RWPE1 (cell line): ENCODE results near the gene SPOCD1.

ENCODE experiments used
- CTCF ChIA-PET: fragments of 350-600 bp; sonication (Branson Sonifier 250); formaldehyde crosslinking; extraction: SDS; loops from one replicate; lab custom pipeline; 2021; lab: Yijun Ruan, JAX
- POLR2A ChIA-PET: fragments of 400-600 bp; formaldehyde crosslinking; extraction: SDS; loops from one replicate; lab custom pipeline; 2020; ENCODE audit warnings: antibody characterized with exemption; ENCODE audit not compliant: low non-redundant PET; lab: Yijun Ruan, JAX
- DNase-seq: peaks from one replicate; pipeline ENCODE4 v3.0.0; 2012; ENCODE audit warnings: low spot score
- H3K27ac ChIP-seq: fragments of 450-650 bp; 2 replicates; pipeline ENCODE4 v1.5.1; 2017
- TF ChIP-seq, protein P1 (sequence below): fragments of 450-650 bp; conservative IDR thresholded peaks from 2 replicates; pipeline ENCODE4 v1.5.1; 2017; ENCODE audit warnings: low read depth, mild to moderate bottlenecking

Gene SPOCD1

GRCh38 chr1:31798433-31799195 lies 17.2 kb downstream of the SPOCD1 start:
- POLR2A ChIA-PET = no interaction called here
- CTCF ChIA-PET = interaction anchor here (0.7 to 2.0 kb wide), 2 partner anchors 9 to 151 kb away, joined by 3 to 11 read pairs; no protein-coding TSS in a partner anchor
- TF ChIP-seq, protein P1, sequence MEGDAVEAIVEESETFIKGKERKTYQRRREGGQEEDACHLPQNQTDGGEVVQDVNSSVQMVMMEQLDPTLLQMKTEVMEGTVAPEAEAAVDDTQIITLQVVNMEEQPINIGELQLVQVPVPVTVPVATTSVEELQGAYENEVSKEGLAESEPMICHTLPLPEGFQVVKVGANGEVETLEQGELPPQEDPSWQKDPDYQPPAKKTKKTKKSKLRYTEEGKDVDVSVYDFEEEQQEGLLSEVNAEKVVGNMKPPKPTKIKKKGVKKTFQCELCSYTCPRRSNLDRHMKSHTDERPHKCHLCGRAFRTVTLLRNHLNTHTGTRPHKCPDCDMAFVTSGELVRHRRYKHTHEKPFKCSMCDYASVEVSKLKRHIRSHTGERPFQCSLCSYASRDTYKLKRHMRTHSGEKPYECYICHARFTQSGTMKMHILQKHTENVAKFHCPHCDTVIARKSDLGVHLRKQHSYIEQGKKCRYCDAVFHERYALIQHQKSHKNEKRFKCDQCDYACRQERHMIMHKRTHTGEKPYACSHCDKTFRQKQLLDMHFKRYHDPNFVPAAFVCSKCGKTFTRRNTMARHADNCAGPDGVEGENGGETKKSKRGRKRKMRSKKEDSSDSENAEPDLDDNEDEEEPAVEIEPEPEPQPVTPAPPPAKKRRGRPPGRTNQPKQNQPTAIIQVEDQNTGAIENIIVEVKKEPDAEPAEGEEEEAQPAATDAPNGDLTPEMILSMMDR = no peak
- DNase-seq = peak; percentile 94
- H3K27ac ChIP-seq = peak overlapping the region; percentile 85

GRCh38 chr1:31798086-31798432 lies 17.8 kb downstream of the SPOCD1 start:
- H3K27ac ChIP-seq = peak overlapping the region; percentile 85
- POLR2A ChIA-PET = no interaction called here
- TF ChIP-seq, protein P1 = no peak

DNA sequence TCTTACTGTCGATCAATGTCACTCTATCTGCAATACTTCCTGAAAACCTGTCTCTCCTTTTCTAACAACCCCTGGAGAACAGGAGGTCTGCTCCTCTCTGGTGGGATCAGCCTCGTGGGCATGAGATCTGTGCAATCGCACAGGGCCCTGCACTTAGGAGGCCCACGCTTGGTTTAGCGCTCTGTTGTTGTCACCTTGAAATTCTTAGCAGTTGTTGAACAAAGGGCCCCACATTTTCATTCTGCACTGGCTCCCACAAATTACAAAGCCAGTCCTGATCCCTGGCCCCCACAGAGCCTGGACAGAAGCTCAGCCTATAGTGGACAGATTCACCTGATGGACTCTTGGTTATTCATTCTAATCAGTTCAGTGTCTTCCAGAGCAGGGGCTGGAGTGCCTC lies 18.6 kb downstream of the SPOCD1 start:
- no peak for DNase-seq

More at GRCh38 chr1:31798086-31798432, 17.8 kb downstream of the SPOCD1 start:
- DNase-seq = no peak
- CTCF ChIA-PET = interaction anchor here (0.6 to 2.0 kb wide), 2 partner anchors 9 to 11 kb away, joined by 3 to 11 read pairs; no protein-coding TSS in a partner anchor

DNA sequence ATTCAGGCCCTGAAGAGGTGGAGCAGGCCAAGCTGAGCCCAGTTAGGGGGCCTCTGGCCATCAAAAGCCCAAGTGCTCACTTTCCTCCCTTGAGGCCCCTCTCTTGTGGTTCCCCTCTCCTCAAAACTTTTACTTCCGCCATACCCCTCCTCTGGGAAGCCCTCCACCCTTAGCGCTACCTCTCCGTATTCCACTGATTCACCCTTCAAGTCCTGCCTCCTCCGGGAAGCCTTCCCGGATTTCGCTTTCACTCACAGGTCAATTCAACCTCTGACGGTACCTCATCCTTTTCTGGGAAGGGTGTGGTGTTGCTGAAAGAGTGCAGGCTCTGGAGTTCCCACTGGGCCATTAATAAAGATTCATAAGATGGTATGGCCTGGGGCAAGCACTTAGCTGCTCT lies 19.1 kb downstream of the SPOCD1 start:
- no peak overlapping the region for H3K27ac ChIP-seq
- no peak for DNase-seq
- POLR2A ChIA-PET = no interaction called here
- CTCF ChIA-PET = interaction anchor here (0.7 to 1.0 kb wide), 2 partner anchors 19 to 89 kb away, joined by 3 read pairs; partner anchors contain the start of gene SPOCD1
- TF ChIP-seq, protein P1 = no peak

More for the DNA sequence above, 18.6 kb downstream of the SPOCD1 start:
- peak overlapping the region; percentile 85 for H3K27ac ChIP-seq
- CTCF ChIA-PET = interaction anchor here (0.7 to 2.0 kb wide), 3 partner anchors 8 to 89 kb away, joined by 3 to 11 read pairs (median 3); partner anchors contain the start of gene SPOCD1
- POLR2A ChIA-PET = no interaction called here
- TF ChIP-seq, protein P1 = no peak

GRCh38 chr1:31795801-31796621 lies 19.8 kb downstream of the SPOCD1 start:
- H3K27ac ChIP-seq = no peak overlapping the region
- no peak for DNase-seq
- ChIA-PET POLR2A (no interaction called here), CTCF (no interaction called here)
- TF ChIP-seq, protein P1 = no peak

DNA sequence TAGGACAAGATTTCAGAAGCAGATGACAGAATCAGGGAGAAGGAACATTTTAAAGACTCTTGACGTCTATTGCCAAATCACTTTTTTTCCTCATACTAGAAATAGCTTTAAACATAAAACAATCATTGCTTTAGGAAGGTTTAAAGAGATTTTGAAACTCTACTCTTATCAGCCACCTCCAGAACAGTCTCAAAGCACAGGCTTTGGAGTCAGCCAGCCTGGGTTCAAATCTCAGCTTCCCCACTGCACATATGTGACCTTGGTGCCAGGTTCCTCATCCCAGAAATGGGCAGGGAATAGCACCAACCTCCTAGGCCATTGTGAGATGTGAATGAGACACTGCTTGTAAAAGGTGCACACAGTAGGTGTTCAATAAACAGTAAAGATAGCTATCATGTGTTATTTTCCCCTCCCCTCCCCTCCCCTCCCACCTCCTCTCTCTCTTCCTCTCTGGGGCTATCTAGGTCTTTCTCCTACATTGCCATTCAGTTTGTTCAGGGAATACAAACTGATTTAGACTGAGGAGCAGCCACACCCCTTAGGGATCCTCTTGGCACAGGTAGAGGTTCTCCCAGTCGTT lies 20.6 kb downstream of the SPOCD1 start:
- no peak for DNase-seq
- TF ChIP-seq, protein P1 = no peak
- ChIA-PET CTCF (no interaction called here), POLR2A (no interaction called here)
- H3K27ac ChIP-seq = no peak overlapping the region
